ENCODE results near the gene MKNK1.

- TF ChIP-seq CTCF (IDR thresholded peaks at IDR 0.05; ENCODE audit: low read depth, low read length, poor library complexity, severe bottlenecking) (no peak), EZH2phosphoT487 (IDR thresholded peaks at IDR 0.05; ENCODE audit: borderline replicate concordance, low read length) (no peak)
These were observed 9.0 kb upstream of the MKNK1 start for GRCh38 chr1:46612937-46613660.

Data from DOHH2 (cell line).